Measurements from ENCODE around the gene FAM241B.

The FAM241B gene

DNA sequence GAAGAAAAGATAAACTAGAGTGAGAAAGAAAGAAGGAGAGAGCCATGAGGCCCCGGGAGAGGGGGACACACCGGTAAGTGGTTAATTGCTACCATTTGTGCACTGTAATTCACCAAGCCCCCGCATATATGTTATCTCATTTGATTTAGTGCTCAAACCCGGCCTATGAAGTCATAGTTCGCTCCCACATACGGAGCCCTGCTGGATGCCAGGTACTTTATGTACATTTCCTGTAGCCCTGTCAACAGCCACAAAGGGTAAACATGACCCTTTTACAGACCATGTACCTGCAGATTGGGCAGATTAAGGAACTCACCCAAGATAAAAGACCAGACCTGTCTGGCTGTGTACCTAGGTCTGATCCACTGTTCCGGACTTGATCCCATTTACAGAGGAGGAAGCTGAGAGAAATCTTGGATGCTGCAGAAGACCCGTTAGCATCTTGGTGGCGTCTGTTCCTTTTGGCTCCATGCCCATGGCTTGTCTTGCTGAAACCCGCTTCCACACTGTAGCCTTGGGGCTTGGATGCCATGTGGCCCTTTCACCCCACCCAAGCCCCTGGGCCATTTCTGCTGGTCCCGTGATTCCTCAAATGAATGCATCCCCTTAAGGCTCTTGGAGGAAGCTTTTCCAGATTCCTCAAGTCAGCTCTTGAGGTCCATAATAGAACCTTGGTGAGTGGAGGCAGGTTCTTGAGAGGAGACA is 32.3 kb downstream of the FAM241B start:
- DNase-seq (ENCODE audit: insufficient read length) (no peak), FAIRE-seq (no peak)
- TF ChIP-seq POLR2AphosphoS5 (IDR thresholded peaks at IDR 0.05; ENCODE audit: low read depth, low read length) = no peak
- TF ChIP-seq TAF1 (IDR thresholded peaks at IDR 0.05; ENCODE audit: borderline replicate concordance, low read depth, low read length) = no peak
- TF ChIP-seq POLR2A (IDR thresholded peaks at IDR 0.05; ENCODE audit: low read depth, low read length) = no peak

DNA sequence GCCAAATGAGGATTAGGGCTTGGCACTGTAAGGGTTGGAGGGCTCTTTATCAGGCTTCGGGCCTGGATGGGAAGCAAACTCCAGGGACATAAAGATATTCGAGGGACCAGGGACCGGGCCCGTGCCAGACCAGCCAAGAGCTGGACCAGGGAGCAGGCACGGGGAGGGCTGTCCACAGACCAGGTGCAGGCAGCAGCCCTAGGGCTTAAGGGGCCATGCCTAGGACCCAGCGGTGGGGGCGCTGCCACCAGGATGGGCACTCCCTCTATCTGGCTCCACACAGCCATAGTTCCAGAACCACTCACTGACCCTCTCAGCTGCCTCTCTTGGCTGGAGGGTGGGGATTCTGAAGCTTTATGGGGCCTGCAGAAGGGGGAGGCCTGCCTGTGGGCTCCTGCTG is 32.9 kb downstream of the FAM241B start:
- no peak for TF ChIP-seq POLR2A (IDR thresholded peaks at IDR 0.05; ENCODE audit: low read depth, low read length)
- no peak for TF ChIP-seq POLR2AphosphoS5 (IDR thresholded peaks at IDR 0.05; ENCODE audit: low read depth, low read length)
- no peak for TF ChIP-seq TAF1 (IDR thresholded peaks at IDR 0.05; ENCODE audit: borderline replicate concordance, low read depth, low read length)
- DNase-seq (ENCODE audit: insufficient read length) (no peak), FAIRE-seq (no peak)

DNA sequence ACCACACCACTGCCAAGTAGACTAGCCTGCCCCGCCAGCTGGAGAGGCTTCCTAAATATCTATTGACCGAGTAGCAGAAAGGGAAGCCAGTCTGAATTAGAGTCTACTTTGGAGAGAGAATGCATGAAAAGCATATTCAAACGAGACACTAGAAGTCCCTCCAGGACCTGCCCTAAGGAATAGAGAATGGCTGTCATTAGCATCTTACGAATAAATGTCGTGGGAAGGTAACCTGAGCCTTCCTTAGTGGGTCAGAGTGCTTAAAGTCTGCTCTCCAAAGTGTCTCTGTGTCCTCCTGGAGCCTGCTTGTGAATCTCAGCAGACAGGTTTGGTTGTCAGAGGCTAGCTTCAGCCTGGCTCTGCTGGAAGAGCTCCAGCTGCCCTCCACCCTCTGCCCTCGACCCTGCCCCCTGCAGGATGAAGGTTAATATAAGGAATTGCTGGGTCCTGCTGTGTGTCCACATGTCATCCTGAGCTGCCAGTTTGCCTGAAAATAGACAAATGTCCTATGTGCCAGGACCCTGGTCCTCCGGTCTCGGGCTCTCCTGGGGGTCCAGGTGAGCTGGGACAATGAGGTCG is 33.4 kb downstream of the FAM241B start:
- DNase-seq (ENCODE audit: insufficient read length) = no peak
- no peak for TF ChIP-seq POLR2AphosphoS5 (IDR thresholded peaks at IDR 0.05; ENCODE audit: low read depth, low read length)
- no peak for TF ChIP-seq POLR2A (IDR thresholded peaks at IDR 0.05; ENCODE audit: low read depth, low read length)
- no peak for TF ChIP-seq TAF1 (IDR thresholded peaks at IDR 0.05; ENCODE audit: borderline replicate concordance, low read depth, low read length)
- FAIRE-seq = no peak

DNA sequence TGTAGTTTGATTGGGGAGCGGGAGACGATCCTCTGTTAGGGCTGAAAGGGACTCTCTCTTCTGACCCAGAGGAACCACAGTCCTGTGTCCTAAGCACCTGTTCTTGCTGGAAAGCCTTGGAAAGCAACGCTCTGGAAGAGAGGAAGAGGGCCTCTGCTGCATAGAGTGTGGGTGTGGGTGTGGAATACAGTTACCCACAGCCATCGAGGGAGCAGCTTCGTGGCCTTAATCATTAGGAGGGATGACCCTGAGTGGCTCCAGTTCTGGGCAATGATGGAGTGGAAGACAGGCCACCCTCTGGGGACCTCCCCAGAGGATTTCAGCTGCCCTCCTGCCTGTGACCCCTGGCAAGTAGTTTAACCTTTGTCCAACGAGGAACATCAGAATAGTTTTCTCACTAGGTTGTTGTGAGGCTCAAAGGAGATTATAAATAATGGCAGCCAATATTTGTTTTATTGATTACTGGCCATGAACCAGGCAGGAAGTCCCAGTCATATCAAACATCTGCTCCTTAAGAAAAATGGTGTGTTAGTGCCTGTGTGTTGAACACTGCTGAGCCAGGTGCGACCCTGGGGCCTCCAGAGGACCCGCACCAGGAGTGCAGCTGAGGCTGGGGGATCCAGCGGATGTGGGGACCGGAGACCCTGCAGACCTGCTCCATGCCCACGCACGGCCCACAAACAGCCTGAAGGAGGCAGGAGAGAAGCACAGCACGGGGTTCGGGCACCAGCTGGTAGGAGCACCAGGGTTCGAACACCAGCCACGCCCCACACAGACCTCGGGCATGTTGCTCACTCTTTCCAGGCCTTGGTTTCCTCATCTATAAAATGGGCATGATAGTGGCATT is 35.6 kb downstream of the FAM241B start:
- DNase-seq (ENCODE audit: insufficient read length) = no peak
- TF ChIP-seq TAF1 (IDR thresholded peaks at IDR 0.05; ENCODE audit: borderline replicate concordance, low read depth, low read length) = no peak
- TF ChIP-seq POLR2A (IDR thresholded peaks at IDR 0.05; ENCODE audit: low read depth, low read length) = no peak
- no peak for TF ChIP-seq POLR2AphosphoS5 (IDR thresholded peaks at IDR 0.05; ENCODE audit: low read depth, low read length)
- FAIRE-seq = no peak

DNA sequence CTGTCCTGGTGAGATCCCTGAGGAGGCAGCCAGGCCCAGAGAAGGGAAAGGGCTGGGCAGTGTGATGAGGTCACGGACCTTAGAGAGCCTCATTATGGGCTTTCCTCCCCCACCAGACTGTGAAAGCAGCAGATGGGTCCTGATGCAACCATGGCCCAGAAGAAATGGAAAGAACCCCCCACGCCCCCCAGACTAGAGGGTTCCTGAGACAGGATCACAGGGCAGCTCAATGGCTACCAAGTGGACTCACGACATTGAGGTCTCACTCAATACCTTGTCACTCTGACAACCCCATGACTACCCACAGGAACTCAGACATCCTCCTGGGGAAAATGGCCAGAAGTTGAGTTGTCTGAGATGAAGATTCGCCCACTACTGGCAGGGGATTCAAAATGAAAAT is 36.7 kb downstream of the FAM241B start:
- no peak for DNase-seq (ENCODE audit: insufficient read length)
- TF ChIP-seq POLR2A (IDR thresholded peaks at IDR 0.05; ENCODE audit: low read depth, low read length) = no peak
- TF ChIP-seq POLR2AphosphoS5 (IDR thresholded peaks at IDR 0.05; ENCODE audit: low read depth, low read length) = no peak
- TF ChIP-seq TAF1 (IDR thresholded peaks at IDR 0.05; ENCODE audit: borderline replicate concordance, low read depth, low read length) = no peak
- no peak for FAIRE-seq

DNA sequence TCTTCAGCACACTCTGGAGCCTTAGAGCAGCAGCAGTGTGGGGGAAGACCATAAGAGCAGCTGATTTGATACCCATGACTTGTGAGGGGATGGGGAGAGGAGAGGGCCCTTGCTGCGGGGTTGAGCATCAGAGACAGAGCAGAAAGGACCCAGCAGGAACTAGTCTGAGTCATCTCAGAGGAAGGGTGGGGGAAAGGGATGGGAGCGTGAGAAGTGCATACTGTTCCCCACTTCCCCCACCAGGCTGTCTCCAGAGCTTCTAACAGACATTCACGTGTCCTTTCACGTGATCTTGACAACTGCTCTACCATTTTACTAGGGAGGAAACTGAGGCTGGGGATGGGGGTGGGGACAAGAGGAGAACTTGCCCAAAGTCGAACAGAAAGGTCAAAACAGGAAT is 38.7 kb downstream of the FAM241B start:
- FAIRE-seq = no peak
- DNase-seq (ENCODE audit: insufficient read length) = no peak
- TF ChIP-seq POLR2AphosphoS5 (IDR thresholded peaks at IDR 0.05; ENCODE audit: low read depth, low read length) (no peak), POLR2A (IDR thresholded peaks at IDR 0.05; ENCODE audit: low read depth, low read length) (no peak), TAF1 (IDR thresholded peaks at IDR 0.05; ENCODE audit: borderline replicate concordance, low read depth, low read length) (no peak)

DNA sequence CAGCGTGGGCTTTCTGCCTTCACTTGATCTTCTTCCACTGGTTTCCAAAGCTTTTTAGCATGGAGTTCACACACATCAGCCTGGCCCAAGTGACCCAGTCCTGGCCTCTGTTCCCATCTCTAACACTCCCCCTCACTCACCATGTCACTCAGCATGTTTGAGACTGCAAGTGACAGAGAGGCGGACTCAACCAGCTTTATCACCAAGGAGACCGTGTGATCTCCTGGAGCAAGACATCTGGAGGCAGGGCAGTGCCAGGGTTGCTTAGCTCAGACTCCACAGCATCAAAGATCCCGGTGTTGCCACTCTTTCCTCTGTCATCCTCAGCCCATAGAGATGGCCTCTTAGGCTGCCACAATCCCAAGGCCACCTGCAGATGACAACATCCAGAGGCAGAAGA is 39.4 kb downstream of the FAM241B start:
- DNase-seq (ENCODE audit: insufficient read length) = no peak
- FAIRE-seq = no peak
- TF ChIP-seq POLR2AphosphoS5 (IDR thresholded peaks at IDR 0.05; ENCODE audit: low read depth, low read length) (no peak), POLR2A (IDR thresholded peaks at IDR 0.05; ENCODE audit: low read depth, low read length) (no peak), TAF1 (IDR thresholded peaks at IDR 0.05; ENCODE audit: borderline replicate concordance, low read depth, low read length) (no peak)

DNA sequence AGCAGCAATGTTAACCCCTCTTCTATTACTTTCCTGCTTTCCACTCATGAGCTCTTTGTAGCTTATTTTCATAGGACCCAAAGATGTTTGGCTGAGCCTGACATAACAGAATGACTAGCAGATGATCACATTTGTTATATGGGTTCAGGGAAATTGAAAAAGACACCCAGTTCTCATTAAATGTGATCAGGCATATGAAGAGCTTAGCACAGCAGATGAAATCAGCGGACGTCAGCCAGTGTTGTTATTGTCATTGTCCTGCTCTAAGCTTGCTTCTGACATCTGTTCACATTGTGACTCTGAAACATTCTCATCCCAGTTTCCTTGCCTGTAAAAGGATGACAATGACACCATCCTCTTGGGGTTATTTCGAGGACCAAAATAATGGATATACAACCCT is 43.5 kb downstream of the FAM241B start:
- DNase-seq (ENCODE audit: insufficient read length) (no peak), FAIRE-seq (no peak)
- no peak for TF ChIP-seq TAF1 (IDR thresholded peaks at IDR 0.05; ENCODE audit: borderline replicate concordance, low read depth, low read length)

DNA sequence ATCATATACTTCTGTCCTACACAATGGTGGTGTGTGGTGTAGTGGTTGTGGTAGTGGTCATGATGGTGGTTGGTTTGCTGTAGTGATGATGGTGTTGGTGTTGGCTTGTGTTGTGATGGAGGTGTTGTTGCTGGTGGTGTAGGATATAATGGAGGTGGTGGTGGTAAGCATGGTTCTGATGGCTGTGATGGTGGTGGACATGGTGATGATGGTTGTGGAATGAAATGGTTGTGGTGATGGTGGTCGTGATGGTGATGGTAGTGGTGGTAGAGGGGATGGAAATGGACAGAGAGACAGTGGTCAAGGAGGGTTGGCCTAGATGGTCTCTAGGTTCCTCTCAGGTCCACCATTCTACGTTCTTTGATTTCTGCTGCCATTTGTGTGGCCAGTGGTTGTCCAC is 44.7 kb downstream of the FAM241B start:
- DNase-seq (ENCODE audit: insufficient read length) (no peak), FAIRE-seq (no peak)
- no peak for TF ChIP-seq POLR2A (IDR thresholded peaks at IDR 0.05; ENCODE audit: low read depth, low read length)
- TF ChIP-seq POLR2AphosphoS5 (IDR thresholded peaks at IDR 0.05; ENCODE audit: low read depth, low read length) = no peak
- TF ChIP-seq TAF1 (IDR thresholded peaks at IDR 0.05; ENCODE audit: borderline replicate concordance, low read depth, low read length) = no peak

DNA sequence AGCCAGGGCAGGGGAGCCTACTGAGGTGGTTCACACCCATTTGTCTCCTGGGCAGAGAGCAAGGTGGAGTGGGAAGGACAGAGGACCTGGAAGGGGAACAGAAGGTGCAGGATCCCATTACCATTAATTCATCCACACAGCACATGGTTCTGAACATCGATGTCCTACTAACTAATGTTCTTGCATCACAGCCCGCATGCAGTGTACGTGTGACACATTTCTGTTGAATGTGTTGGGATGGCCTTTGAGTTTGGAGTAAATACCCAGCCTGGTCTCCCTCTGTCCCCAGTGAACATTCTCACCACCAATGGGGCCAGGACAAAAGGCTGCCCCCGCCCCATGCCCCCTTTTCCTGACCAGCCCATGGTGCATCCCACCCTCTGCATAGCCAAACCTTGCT is 46.3 kb downstream of the FAM241B start:
- DNase-seq (ENCODE audit: insufficient read length) (no peak), FAIRE-seq (no peak)
- TF ChIP-seq POLR2AphosphoS5 (IDR thresholded peaks at IDR 0.05; ENCODE audit: low read depth, low read length) (no peak), TAF1 (IDR thresholded peaks at IDR 0.05; ENCODE audit: borderline replicate concordance, low read depth, low read length) (no peak), POLR2A (IDR thresholded peaks at IDR 0.05; ENCODE audit: low read depth, low read length) (no peak)

DNA sequence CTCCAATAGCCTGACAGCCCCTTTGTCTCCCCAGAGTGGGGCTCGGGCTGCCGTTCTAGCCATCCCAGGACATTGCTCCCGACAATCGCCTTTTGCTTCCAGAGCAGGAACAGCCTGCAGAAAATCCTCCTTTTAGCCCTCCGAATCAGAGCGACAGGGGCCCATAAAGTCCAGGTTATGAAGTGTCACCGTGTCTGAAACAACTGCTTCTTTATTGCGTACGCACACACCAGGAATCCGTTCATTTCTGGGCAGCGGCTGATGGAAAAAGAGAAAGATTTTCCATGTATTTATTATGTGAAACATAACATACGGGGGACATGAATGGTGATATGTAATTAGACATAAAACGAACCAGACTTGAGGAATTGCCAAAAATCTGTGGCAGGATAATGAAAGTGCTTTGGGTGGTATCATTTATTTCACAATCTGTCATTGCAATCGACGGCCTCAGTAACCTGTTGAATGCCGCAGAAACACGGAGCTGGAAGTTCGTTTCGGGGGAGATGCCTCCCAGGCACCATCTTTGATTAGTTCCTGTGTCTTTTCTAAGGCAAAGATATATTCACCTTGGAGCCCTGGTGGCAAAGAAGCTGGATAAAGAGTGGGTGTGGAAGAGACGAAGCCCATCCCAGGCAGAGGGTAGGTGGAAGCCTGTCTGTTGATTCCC is 48.1 kb downstream of the FAM241B start:
- TF ChIP-seq POLR2AphosphoS5 (IDR thresholded peaks at IDR 0.05; ENCODE audit: low read depth, low read length) (no peak), TAF1 (IDR thresholded peaks at IDR 0.05; ENCODE audit: borderline replicate concordance, low read depth, low read length) (no peak), POLR2A (IDR thresholded peaks at IDR 0.05; ENCODE audit: low read depth, low read length) (no peak)
- DNase-seq (ENCODE audit: insufficient read length) = no peak
- FAIRE-seq = no peak
